HL-60 (cell line): ENCODE measurements around the gene ABCC1.

Experiments used
- DNase-seq, 2 experiments: peaks; one replicate each; pipeline ENCODE4 v3.0.0-alpha.2; 2010 to 2020; ENCODE audit warnings: low read depth in 1 of 2, low spot score in 1 of 2
- H3K27ac ChIP-seq: fragments of 250-450 bp; sonication (Bioruptor Pico); replicated peaks from 2 replicates; pipeline ENCODE4 v1.5.1; 2020; ENCODE audit warnings: mild to moderate bottlenecking, moderate library complexity
- H3K27me3 ChIP-seq: fragments of 250-450 bp; sonication (Bioruptor Pico); 2 replicates; pipeline ENCODE4 v1.5.1; 2021; ENCODE audit warnings: mild to moderate bottlenecking, moderate library complexity; ENCODE audit not compliant: insufficient read depth, poor library complexity, severe bottlenecking
- H3K4me3 ChIP-seq: replicated peaks from 2 replicates; pipeline ENCODE4 v1.5.1; 2011; ENCODE audit warnings: mild to moderate bottlenecking, control low read depth, low read length; ENCODE audit not compliant: insufficient read depth
- CTCF ChIP-seq: IDR thresholded peaks from one replicate; pipeline ENCODE4 v1.5.1; 2011; ENCODE audit warnings: low read length, control low read depth, inconsistent platforms; ENCODE audit not compliant: insufficient read depth
- GABPA ChIP-seq: IDR thresholded peaks from 2 replicates; pipeline ENCODE4 v1.6.1; 2012; ENCODE audit warnings: low read depth
- POLR2AphosphoS5 ChIP-seq: IDR thresholded peaks from 2 replicates; pipeline ENCODE4 v1.6.1; 2012; ENCODE audit warnings: low read depth
- REST ChIP-seq: IDR thresholded peaks from 2 replicates; pipeline ENCODE4 v1.6.1; 2012; ENCODE audit warnings: low read depth; ENCODE audit not compliant: insufficient replicate concordance
- SPI1 ChIP-seq: IDR thresholded peaks from 2 replicates; pipeline ENCODE4 v1.6.1; 2012; ENCODE audit warnings: low read depth, mild to moderate bottlenecking, borderline replicate concordance

The ABCC1 gene

GRCh38 chr16:16107839-16108238 lies 158.4 kb downstream of the ABCC1 start:
- DNase-seq: no peak
- Histone ChIP-seq H3K27ac (no peak overlapping the region), H3K4me3 (no peak overlapping the region), H3K27me3 (no peaks in the 10 kb centered on the region)
- TF ChIP-seq CTCF (no peak), REST (no peak), POLR2AphosphoS5 (no peak)

- no peak overlapping the region for H3K27ac ChIP-seq
- DNase-seq: no peak
- TF ChIP-seq POLR2AphosphoS5: no peak
- H3K27me3 ChIP-seq: no peaks in the 10 kb centered on the region
- H3K4me3 ChIP-seq: no peak overlapping the region
Measured at GRCh38 chr16:16108759-16109158, 159.3 kb downstream of the ABCC1 start.

GRCh38 chr16:16109453-16110110 lies 160.2 kb downstream of the ABCC1 start:
- Histone ChIP-seq H3K27me3 (no peaks in the 10 kb centered on the region), H3K4me3 (no peak overlapping the region), H3K27ac (no peak overlapping the region)
- no peak for DNase-seq
- TF ChIP-seq POLR2AphosphoS5 (no peak; the same call in 1 of the 2 replicates), REST (no peak), SPI1 (no peak), GABPA (no peak), CTCF (no peak)

GRCh38 chr16:16110111-16110490 lies 160.7 kb downstream of the ABCC1 start:
- H3K27me3 ChIP-seq: no peaks in the 10 kb centered on the region
- H3K27ac ChIP-seq: no peak overlapping the region
- no peak for DNase-seq
- H3K4me3 ChIP-seq: no peak overlapping the region
- TF ChIP-seq GABPA (no peak), SPI1 (no peak), POLR2AphosphoS5 (no peak), REST (no peak), CTCF (no peak)
